GM23338 (cell line): Measurements from ENCODE around the gene TP73. TPM values are rescaled to one million over a fixed set of nuclear protein-coding genes. Genes with fewer than 3 reads are reported as not detected.

Experiments used
- ATAC-seq: fragments of 200-7000 bp; cut with Tn5 transposase; 3 replicates; pipeline ENCODE4 v1.9.1; 2020
- DNase-seq: peaks from one replicate; pipeline ENCODE4 v3.0.0-alpha.2; 2015; ENCODE audit warnings: low spot score
- H2AFZ ChIP-seq: fragments of 200-600 bp; sonication (generic); 2 replicates; pipeline ENCODE4 v1.8.0; 2016; ENCODE audit warnings: antibody characterized with exemption, mild to moderate bottlenecking, moderate library complexity
- H3F3A ChIP-seq: fragments of 200-600 bp; sonication (generic); replicated peaks from 2 replicates; pipeline ENCODE4 v1.8.0; 2017; ENCODE audit warnings: antibody characterized with exemption, mixed run types, low read depth
- H3K27ac ChIP-seq: fragments of 200-600 bp; sonication (generic); 2 replicates; pipeline ENCODE4 v1.6.1; 2016; ENCODE audit warnings: low read depth
- H3K27me3 ChIP-seq: fragments of 200-600 bp; sonication (generic); 2 replicates; pipeline ENCODE4 v1.8.0; 2016; ENCODE audit warnings: mild to moderate bottlenecking, mixed run types, moderate library complexity; ENCODE audit not compliant: insufficient read depth
- H3K36me3 ChIP-seq: fragments of 200-600 bp; sonication (generic); 2 replicates; pipeline ENCODE4 v1.8.0; 2016; ENCODE audit warnings: mild to moderate bottlenecking; ENCODE audit not compliant: insufficient read depth
- H3K4me1 ChIP-seq: fragments of 200-600 bp; sonication (generic); 2 replicates; pipeline ENCODE4 v1.8.0; 2016; ENCODE audit warnings: mild to moderate bottlenecking, moderate library complexity; ENCODE audit not compliant: insufficient read depth
- H3K4me2 ChIP-seq: fragments of 200-600 bp; sonication (generic); 2 replicates; pipeline ENCODE4 v1.7.1; 2017; ENCODE audit warnings: mixed run types
- H3K4me3 ChIP-seq: fragments of 200-600 bp; sonication (generic); 2 replicates; pipeline ENCODE4 v1.6.1; 2016; ENCODE audit warnings: mixed run types
- H3K79me2 ChIP-seq: fragments of 200-600 bp; sonication (generic); replicated peaks from 2 replicates; pipeline ENCODE4 v1.8.0; 2017; ENCODE audit warnings: mild to moderate bottlenecking; ENCODE audit not compliant: insufficient read depth
- H3K9me2 ChIP-seq: fragments of 200-600 bp; sonication (generic); 2 replicates; pipeline ENCODE4 v1.8.0; 2017; ENCODE audit not compliant: insufficient read depth
- H4K20me1 ChIP-seq: fragments of 200-600 bp; sonication (generic); replicated peaks from 2 replicates; pipeline ENCODE4 v1.8.0; 2017; ENCODE audit warnings: mild to moderate bottlenecking; ENCODE audit not compliant: insufficient read depth
- H3K27ac Mint-ChIP-seq: 2 replicates; pipeline ENCODE4 v1.8.0; 2020; ENCODE audit warnings: inconsistent platforms, mild to moderate bottlenecking, moderate library complexity, mixed read lengths
- H3K27me3 Mint-ChIP-seq: 3 replicates; pipeline ENCODE4 v1.8.0; 2022; ENCODE audit warnings: low read depth, mild to moderate bottlenecking, moderate library complexity, mixed read lengths, inconsistent platforms; ENCODE audit not compliant: insufficient read depth, poor library complexity
- H3K36me3 Mint-ChIP-seq: 3 replicates; pipeline ENCODE4 v1.8.0; 2021; ENCODE audit warnings: low read depth, mild to moderate bottlenecking, inconsistent platforms, moderate library complexity, mixed read lengths
- H3K4me1 Mint-ChIP-seq: 3 replicates; pipeline ENCODE4 v1.8.0; 2020; ENCODE audit warnings: mild to moderate bottlenecking, inconsistent platforms, mixed read lengths
- H3K4me3 Mint-ChIP-seq: 3 replicates; pipeline ENCODE4 v1.8.0; 2021; ENCODE audit warnings: moderate library complexity, mild to moderate bottlenecking, inconsistent platforms, mixed read lengths
- H3K9me3 Mint-ChIP-seq: 3 replicates; pipeline ENCODE4 v1.8.0; 2020; ENCODE audit warnings: moderate library complexity, mild to moderate bottlenecking, inconsistent platforms, mixed read lengths
- ETS1 ChIP-seq: IDR thresholded peaks from 2 replicates; pipeline ENCODE4 v1.6.1; 2016; ENCODE audit warnings: antibody characterized with exemption
- EZH2phosphoT487 ChIP-seq: fragments of 200-600 bp; sonication (generic); IDR thresholded peaks from one replicate; pipeline ENCODE4 v1.8.1; 2018; ENCODE audit warnings: antibody characterized with exemption; ENCODE audit not compliant: unreplicated experiment
- POLR2AphosphoS5 ChIP-seq: IDR thresholded peaks from 2 replicates; pipeline ENCODE4 v1.6.1; 2016; ENCODE audit warnings: antibody characterized with exemption, low read depth
- STAT1 ChIP-seq: IDR thresholded peaks from one replicate; pipeline ENCODE4 v1.6.1; 2016; ENCODE audit warnings: antibody characterized with exemption; ENCODE audit not compliant: unreplicated experiment
- ZNF462 ChIP-seq: fragments of 250-450 bp; sonication (Bioruptor Pico); IDR thresholded peaks from 2 replicates; pipeline ENCODE4 v1.5.0; 2020; ENCODE audit warnings: mild to moderate bottlenecking, moderate library complexity
- polyA plus RNA-seq: library from polyadenylated mRNA; unstranded; fragments of >200 nt; fragmentation: Nextera tagmentation; extraction: Ambion mirVana; gene quantifications from 2 replicates; pipeline ENCODE4 v1.2.1, GENCODE V29; 2016
- total RNA-seq: library from RNA; depleted of rRNA; stranded (reverse); fragments of >200 nt; shearing (Covaris generic); gene quantifications from 2 replicates; pipeline ENCODE4 v1.2.3, GENCODE V29; 2014

TP73 gene
- total and polyA plus RNA-seq, 2 experiments from 2014 or later, result 1.4 to 3.4 TPM

- TF ChIP-seq ZNF462 (CRISPR knock-in tag) (no peak), ETS1 (no peak), POLR2AphosphoS5 (no peak)
These were observed 5.4 kb downstream of the TP73 start (continued) for GRCh38 chr1:3657578-3658230.

DNA sequence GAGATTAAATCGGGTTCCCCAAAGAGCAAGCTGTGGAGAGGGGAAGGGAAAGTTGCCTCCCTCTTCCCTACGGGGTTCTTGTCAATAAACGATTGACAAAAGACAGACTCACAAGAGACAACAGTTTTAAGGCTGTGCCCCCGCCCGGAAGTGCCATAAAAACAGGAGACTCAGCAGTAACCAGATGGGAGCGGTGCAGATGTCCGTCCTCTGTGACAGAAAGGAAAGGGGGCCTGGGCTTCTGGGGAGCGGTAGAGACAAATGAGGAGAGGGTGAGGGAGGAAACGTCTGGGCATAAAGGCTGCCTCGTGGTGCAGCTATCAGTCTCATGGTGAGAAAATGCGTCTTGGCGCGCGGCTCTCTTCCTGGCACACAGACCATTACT lies 5.9 kb downstream of the TP73 start:
- Mint-ChIP-seq H3K4me1 (peaks cover 8% of the 10 kb centered on the region), H3K9me3 (no peaks in the 10 kb centered on the region; the same call in 2 of the 3 replicates), H3K27me3 (peaks cover 44% of the 10 kb centered on the region), H3K4me3 (no peak overlapping the region), H3K36me3 (no peaks in the 10 kb centered on the region), H3K27ac (no peak overlapping the region)
- Histone ChIP-seq H3K4me1 (peaks cover 3% of the 10 kb centered on the region; the same call in 1 of the 2 replicates), H3K27me3 (peaks cover 48% of the 10 kb centered on the region), H3K27ac (no peak overlapping the region), H3F3A (0 out of 2 replicates have a peak, but pooled peaks cover 3% of the 10 kb centered on the region), H3K4me3 (no peak overlapping the region), H2AFZ (no peak overlapping the region), H3K4me2 (no peak overlapping the region), H3K36me3 (no peaks in the 10 kb centered on the region), H3K79me2 (no peaks in the 10 kb centered on the region), H3K9me2 (no peaks in the 10 kb centered on the region), H4K20me1 (peaks cover 6% of the 10 kb centered on the region; the same call in 1 of the 2 replicates)
- DNase-seq, result no peak
- ATAC-seq, result no peak
- TF ChIP-seq ZNF462 (CRISPR knock-in tag) (no peak), EZH2phosphoT487 (no peak), STAT1 (no peak)
